HCT116 (cell line): ENCODE data around the gene DYNLT1. TPM values are rescaled to one million over a fixed set of nuclear protein-coding genes. Genes with fewer than 3 reads are reported as not detected.

ENCODE experiments used
- ATAC-seq: fragments of 200-7000 bp; cut with Tn5 transposase; 2 replicates; pipeline ENCODE4 v1.9.1; 2020; ENCODE audit warnings: mild to moderate bottlenecking, moderate library complexity
- BruUV-seq: library from RNA; stranded (reverse); fragments of 400-500 nt; replicated peaks from 2 replicates; lab custom pipeline; 2021; lab: Mats Ljungman, UMichigan
- CTCF ChIA-PET: fragments of 300-600 bp; sonication (Branson Sonifier 250); formaldehyde crosslinking; loops from one replicate; lab custom pipeline; 2021; ENCODE audit warnings: antibody characterized with exemption; lab: Charles Lee
- POLR2A ChIA-PET: fragments of 300-600, 350-600 bp; sonication (Branson Sonifier 250); formaldehyde crosslinking; loops from one replicate; lab custom pipeline; 2021; ENCODE audit warnings: antibody characterized with exemption; lab: Charles Lee
- RAD21 ChIA-PET, 2 experiments: fragments of 300-600 bp; sonication (Branson Sonifier 250); formaldehyde crosslinking; loops; one replicate each; lab custom pipeline; 2023; ENCODE audit warnings: low total read pairs in 2 of 2; ENCODE audit not compliant: uncharacterized antibody in 2 of 2, unreplicated experiment in 2 of 2, low non-redundant PET in 1 of 2; lab: Charles Lee
- DNase-seq: peaks from one replicate; pipeline ENCODE4 v3.0.0-alpha.2; 2010; ENCODE audit warnings: low read depth, low spot score
- H2AFZ ChIP-seq: fragments of 200-600 bp; shearing (Covaris generic), sonication (generic); 2 replicates; pipeline ENCODE4 v1.6.1; 2017; ENCODE audit warnings: low read depth, mixed run types, mixed read lengths, antibody characterized with exemption, low read length; ENCODE audit not compliant: poor library complexity, severe bottlenecking
- H3K27ac ChIP-seq: 2 replicates; pipeline ENCODE4 v1.5.1; 2012; ENCODE audit warnings: low read depth, low read length
- H3K27me3 ChIP-seq: fragments of 200-600 bp; sonication (generic); 2 replicates; pipeline ENCODE4 v1.6.1; 2016; ENCODE audit warnings: mixed run types, low read length, mixed read lengths; ENCODE audit not compliant: insufficient read depth
- H3K36me3 ChIP-seq, 2 experiments: fragments of 200-500 bp in 1 of 2; fragments of 200-600 bp in 1 of 2; sonication (Bioruptor generic) in 1 of 2; sonication (generic) in 1 of 2; 2 replicates each; pipeline versions ENCODE4 v1.5.1 to v1.6.1; 2014 to 2016; ENCODE audit warnings: low read length in 2 of 2, inconsistent platforms in 1 of 2, mixed read lengths in 1 of 2, mixed run types in 1 of 2; ENCODE audit not compliant: insufficient read depth in 2 of 2, control insufficient read depth in 1 of 2
- H3K4me1 ChIP-seq, 2 experiments: fragments of 200-600 bp in 1 of 2; sonication (generic) in 1 of 2; 2 replicates each; pipeline versions ENCODE4 v1.5.1 to v1.6.1; 2012 to 2017; ENCODE audit warnings: low read length in 2 of 2, inconsistent platforms in 1 of 2, mild to moderate bottlenecking in 1 of 2, mixed read lengths in 1 of 2, mixed run types in 1 of 2, moderate library complexity in 1 of 2; ENCODE audit not compliant: insufficient read depth in 2 of 2, control insufficient read depth in 1 of 2
- H3K4me2 ChIP-seq: fragments of 200-600 bp; sonication (generic); 2 replicates; pipeline ENCODE4 v1.6.1; 2017; ENCODE audit warnings: mixed run types, low read length, mixed read lengths
- H3K4me3 ChIP-seq, 2 experiments: fragments of 200-600 bp in 1 of 2; sonication (generic) in 1 of 2; replicated peaks in 1 of 2; 2 replicates each; pipeline ENCODE4 v1.5.1; 2011 to 2016; ENCODE audit warnings: low read length in 2 of 2, control low read depth in 1 of 2, low read depth in 1 of 2, mild to moderate bottlenecking in 1 of 2, mixed read lengths in 1 of 2, mixed run types in 1 of 2
- H3K79me2 ChIP-seq: fragments of 200-600 bp; sonication (generic); 2 replicates; pipeline ENCODE4 v1.6.1; 2017; ENCODE audit warnings: mild to moderate bottlenecking, mixed run types, low read length, moderate library complexity, mixed read lengths; ENCODE audit not compliant: insufficient read depth
- H3K9ac ChIP-seq: fragments of 200-600 bp; sonication (generic); 2 replicates; pipeline ENCODE4 v1.6.1; 2016; ENCODE audit warnings: low read length, mixed read lengths
- H3K9me2 ChIP-seq: fragments of 200-600 bp; sonication (generic), shearing (Covaris generic); 2 replicates; pipeline ENCODE4 v1.6.1; 2017; ENCODE audit warnings: mixed run types, mild to moderate bottlenecking, moderate library complexity; ENCODE audit not compliant: insufficient read depth
- H3K9me3 ChIP-seq, 2 experiments: fragments of 200-500 bp in 1 of 2; fragments of 200-600 bp in 1 of 2; sonication (Bioruptor generic) in 1 of 2; sonication (generic) in 1 of 2; 2 replicates each; pipeline ENCODE4 v1.6.1; 2014 to 2017; ENCODE audit warnings: low read length in 2 of 2, mixed read lengths in 2 of 2, inconsistent platforms in 1 of 2, low read depth in 1 of 2, mild to moderate bottlenecking in 1 of 2, mixed run types in 1 of 2, moderate library complexity in 1 of 2; ENCODE audit not compliant: control insufficient read depth in 1 of 2, insufficient read depth in 1 of 2
- H4K20me1 ChIP-seq: fragments of 200-600 bp; sonication (generic), shearing (Covaris generic); 2 replicates; pipeline ENCODE4 v1.6.1; 2017; ENCODE audit warnings: mixed run types, mild to moderate bottlenecking, moderate library complexity; ENCODE audit not compliant: insufficient read depth
- CBX3 ChIP-seq: IDR thresholded peaks from 2 replicates; pipeline ENCODE4 v1.6.1; 2012; ENCODE audit warnings: low read depth
- CEBPB ChIP-seq: IDR thresholded peaks from 2 replicates; pipeline ENCODE4 v1.6.1; 2012; ENCODE audit warnings: low read depth
- EGR1 ChIP-seq: IDR thresholded peaks from 2 replicates; pipeline ENCODE4 v1.6.1; 2012; ENCODE audit warnings: low read depth
- ELF1 ChIP-seq: IDR thresholded peaks from 2 replicates; pipeline ENCODE4 v1.6.1; 2012; ENCODE audit warnings: low read depth, borderline replicate concordance
- EZH2 ChIP-seq: fragments of 200-600 bp; sonication (generic); IDR thresholded peaks from 2 replicates; pipeline ENCODE4 v1.6.1; 2017; ENCODE audit warnings: antibody characterized with exemption, mixed run types
- EZH2phosphoT487 ChIP-seq: fragments of 200-600 bp; IDR thresholded peaks from 2 replicates; pipeline ENCODE4 v1.6.1; 2018; ENCODE audit warnings: antibody characterized with exemption, borderline replicate concordance
- FOSL1 ChIP-seq: IDR thresholded peaks from 2 replicates; pipeline ENCODE4 v1.6.1; 2012; ENCODE audit warnings: low read depth
- POLR2A ChIP-seq: IDR thresholded peaks from 2 replicates; pipeline ENCODE4 v1.7.0; 2011; ENCODE audit warnings: borderline replicate concordance; ENCODE audit not compliant: insufficient read depth, insufficient read length; ENCODE audit errors: extremely low read depth
- POLR2AphosphoS5 ChIP-seq: IDR thresholded peaks from 2 replicates; pipeline ENCODE4 v1.6.1; 2011; ENCODE audit warnings: mild to moderate bottlenecking, low read depth, low read length, moderate library complexity
- SIN3A ChIP-seq: IDR thresholded peaks from 2 replicates; pipeline ENCODE4 v1.6.1; 2012; ENCODE audit warnings: low read depth
- SP1 ChIP-seq: IDR thresholded peaks from 2 replicates; pipeline ENCODE4 v1.6.1; 2012; ENCODE audit warnings: low read depth
- SRF ChIP-seq: IDR thresholded peaks from 2 replicates; pipeline ENCODE4 v1.6.1; 2012; ENCODE audit warnings: low read depth
- YY1 ChIP-seq: IDR thresholded peaks from 2 replicates; pipeline ENCODE4 v1.6.1; 2011; ENCODE audit warnings: low read length, low read depth, moderate library complexity, mild to moderate bottlenecking; ENCODE audit not compliant: insufficient replicate concordance; ENCODE audit errors: extremely low read depth
- ZFX ChIP-seq: fragments of 450-650 bp; IDR thresholded peaks from 2 replicates; pipeline ENCODE4 v1.6.1; 2017
- ZNF274 ChIP-seq: fragments of 200-500 bp; sonication (Bioruptor generic); IDR thresholded peaks from 2 replicates; pipeline ENCODE4 v1.6.1; 2014; ENCODE audit warnings: mild to moderate bottlenecking, low read depth, low read length, inconsistent platforms
- intact Hi-C: fragments of 100-400 bp; cut with micrococcal nuclease; formaldehyde crosslinking; loops from 2 replicates; pipeline ENCODE4 v1.10.0; 2022
- total RNA-seq: library from RNA; stranded (reverse); gene quantifications from one replicate; pipeline ENCODE4 v1.2.1, GENCODE V29; 2021; ENCODE audit not compliant: unreplicated experiment
- TF ChIP-seq, protein P1 (sequence below): IDR thresholded peaks from 2 replicates; pipeline ENCODE4 v1.6.1; 2011; ENCODE audit warnings: mild to moderate bottlenecking, low read length, moderate library complexity; ENCODE audit not compliant: insufficient replicate concordance; ENCODE audit errors: extremely low read depth
- TF ChIP-seq, protein P2 (sequence below): IDR thresholded peaks from 2 replicates; pipeline ENCODE4 v1.6.1; 2012; ENCODE audit warnings: low read depth

Gene DYNLT1
- total RNA-seq, 1 experiment from 2014 or later = 239 TPM

DNA sequence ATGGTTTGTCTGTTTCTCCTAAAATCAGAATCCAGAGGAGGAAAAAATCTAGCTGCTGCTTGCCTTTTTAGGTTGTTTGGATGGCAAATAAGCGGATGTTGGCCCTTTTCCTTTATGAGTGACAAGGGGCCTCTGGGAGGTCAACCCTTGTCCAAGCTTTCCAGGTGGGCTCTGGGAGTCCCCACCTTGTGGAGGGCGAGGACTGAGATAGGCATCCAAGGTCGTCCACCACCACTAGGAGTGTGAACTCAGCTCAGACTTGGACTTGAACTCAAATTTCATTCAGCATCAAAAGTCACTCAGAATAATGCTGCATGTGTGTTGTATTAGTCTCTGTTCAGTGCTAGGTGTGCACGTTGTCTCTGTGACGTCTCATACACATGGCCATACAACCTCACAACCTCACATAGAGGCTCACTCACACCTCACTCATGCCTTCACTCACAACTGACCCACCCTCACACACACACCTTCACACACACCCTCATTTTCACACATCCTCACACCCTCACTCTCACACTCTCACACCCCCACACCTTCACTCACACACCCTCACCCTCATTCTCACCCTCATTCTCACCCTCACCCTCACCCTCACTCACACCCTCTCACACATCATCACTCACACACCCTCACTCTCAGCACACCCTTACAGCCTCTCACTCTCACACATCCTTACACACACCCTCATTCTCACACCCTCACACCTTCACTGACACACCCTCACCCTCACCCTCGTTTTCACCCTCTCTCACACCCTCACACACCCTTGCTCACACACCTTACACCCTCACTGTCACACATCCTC, 18.0 kb downstream of the DYNLT1 start:
- no peaks in the 10 kb centered on the region for H3K9me2 ChIP-seq
- H3K27ac ChIP-seq = no peak overlapping the region
- TF ChIP-seq, protein P1, sequence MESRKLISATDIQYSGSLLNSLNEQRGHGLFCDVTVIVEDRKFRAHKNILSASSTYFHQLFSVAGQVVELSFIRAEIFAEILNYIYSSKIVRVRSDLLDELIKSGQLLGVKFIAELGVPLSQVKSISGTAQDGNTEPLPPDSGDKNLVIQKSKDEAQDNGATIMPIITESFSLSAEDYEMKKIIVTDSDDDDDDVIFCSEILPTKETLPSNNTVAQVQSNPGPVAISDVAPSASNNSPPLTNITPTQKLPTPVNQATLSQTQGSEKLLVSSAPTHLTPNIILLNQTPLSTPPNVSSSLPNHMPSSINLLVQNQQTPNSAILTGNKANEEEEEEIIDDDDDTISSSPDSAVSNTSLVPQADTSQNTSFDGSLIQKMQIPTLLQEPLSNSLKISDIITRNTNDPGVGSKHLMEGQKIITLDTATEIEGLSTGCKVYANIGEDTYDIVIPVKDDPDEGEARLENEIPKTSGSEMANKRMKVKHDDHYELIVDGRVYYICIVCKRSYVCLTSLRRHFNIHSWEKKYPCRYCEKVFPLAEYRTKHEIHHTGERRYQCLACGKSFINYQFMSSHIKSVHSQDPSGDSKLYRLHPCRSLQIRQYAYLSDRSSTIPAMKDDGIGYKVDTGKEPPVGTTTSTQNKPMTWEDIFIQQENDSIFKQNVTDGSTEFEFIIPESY = no peak
- no peak for TF ChIP-seq YY1
- no peak for TF ChIP-seq FOSL1
- no peak for TF ChIP-seq SIN3A
- no peak for TF ChIP-seq POLR2A
- TF ChIP-seq, protein P2, sequence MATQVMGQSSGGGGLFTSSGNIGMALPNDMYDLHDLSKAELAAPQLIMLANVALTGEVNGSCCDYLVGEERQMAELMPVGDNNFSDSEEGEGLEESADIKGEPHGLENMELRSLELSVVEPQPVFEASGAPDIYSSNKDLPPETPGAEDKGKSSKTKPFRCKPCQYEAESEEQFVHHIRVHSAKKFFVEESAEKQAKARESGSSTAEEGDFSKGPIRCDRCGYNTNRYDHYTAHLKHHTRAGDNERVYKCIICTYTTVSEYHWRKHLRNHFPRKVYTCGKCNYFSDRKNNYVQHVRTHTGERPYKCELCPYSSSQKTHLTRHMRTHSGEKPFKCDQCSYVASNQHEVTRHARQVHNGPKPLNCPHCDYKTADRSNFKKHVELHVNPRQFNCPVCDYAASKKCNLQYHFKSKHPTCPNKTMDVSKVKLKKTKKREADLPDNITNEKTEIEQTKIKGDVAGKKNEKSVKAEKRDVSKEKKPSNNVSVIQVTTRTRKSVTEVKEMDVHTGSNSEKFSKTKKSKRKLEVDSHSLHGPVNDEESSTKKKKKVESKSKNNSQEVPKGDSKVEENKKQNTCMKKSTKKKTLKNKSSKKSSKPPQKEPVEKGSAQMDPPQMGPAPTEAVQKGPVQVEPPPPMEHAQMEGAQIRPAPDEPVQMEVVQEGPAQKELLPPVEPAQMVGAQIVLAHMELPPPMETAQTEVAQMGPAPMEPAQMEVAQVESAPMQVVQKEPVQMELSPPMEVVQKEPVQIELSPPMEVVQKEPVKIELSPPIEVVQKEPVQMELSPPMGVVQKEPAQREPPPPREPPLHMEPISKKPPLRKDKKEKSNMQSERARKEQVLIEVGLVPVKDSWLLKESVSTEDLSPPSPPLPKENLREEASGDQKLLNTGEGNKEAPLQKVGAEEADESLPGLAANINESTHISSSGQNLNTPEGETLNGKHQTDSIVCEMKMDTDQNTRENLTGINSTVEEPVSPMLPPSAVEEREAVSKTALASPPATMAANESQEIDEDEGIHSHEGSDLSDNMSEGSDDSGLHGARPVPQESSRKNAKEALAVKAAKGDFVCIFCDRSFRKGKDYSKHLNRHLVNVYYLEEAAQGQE = no peak
- TF ChIP-seq ZFX = no peak
- TF ChIP-seq EZH2 = no peak
- no peak for TF ChIP-seq CEBPB
- no peak for TF ChIP-seq SRF
- no peak for TF ChIP-seq EGR1
- TF ChIP-seq CBX3 = no peak
- no peak for TF ChIP-seq ZNF274
- TF ChIP-seq EZH2phosphoT487 = no peak
- TF ChIP-seq ELF1 = no peak
- TF ChIP-seq POLR2AphosphoS5 = no peak
- no peak for TF ChIP-seq SP1
- no peak overlapping the region for H3K4me2 ChIP-seq
- intact Hi-C loops = no loop called here
- H3K4me3 ChIP-seq = no peak overlapping the region
- DNase-seq = no peak
- H2AFZ ChIP-seq = no peak overlapping the region
- no peaks in the 10 kb centered on the region for H4K20me1 ChIP-seq
- BruUV-seq = no TSS peak
- no peak overlapping the region for H3K9ac ChIP-seq
- peaks cover 6 to 24% of the 10 kb centered on the region in 2 experiments; a peak in 3 of 4 replicates for H3K4me1 ChIP-seq
- ATAC-seq = no peak
- no peaks in the 10 kb centered on the region for H3K9me3 ChIP-seq
- CTCF ChIA-PET = no interaction called here
- H3K79me2 ChIP-seq = peaks cover 9% of the 10 kb centered on the region; the same call in 1 of the 2 replicates
- RAD21 ChIA-PET = no interaction called here
- peaks cover 16 to 64% of the 10 kb centered on the region in 2 experiments for H3K36me3 ChIP-seq
- POLR2A ChIA-PET = no interaction called here
- H3K27me3 ChIP-seq = no peaks in the 10 kb centered on the region
